CD4-positive, alpha-beta T cell treated with Interleukin-4 for 1 hour (primary cell): ENCODE measurements around the gene CWC25.

Experiments
- DNase-seq, 2 donors: peaks; one replicate each; pipeline ENCODE4 v3.0.0-alpha.2; 2020 to 2022

The CWC25 gene

DNA sequence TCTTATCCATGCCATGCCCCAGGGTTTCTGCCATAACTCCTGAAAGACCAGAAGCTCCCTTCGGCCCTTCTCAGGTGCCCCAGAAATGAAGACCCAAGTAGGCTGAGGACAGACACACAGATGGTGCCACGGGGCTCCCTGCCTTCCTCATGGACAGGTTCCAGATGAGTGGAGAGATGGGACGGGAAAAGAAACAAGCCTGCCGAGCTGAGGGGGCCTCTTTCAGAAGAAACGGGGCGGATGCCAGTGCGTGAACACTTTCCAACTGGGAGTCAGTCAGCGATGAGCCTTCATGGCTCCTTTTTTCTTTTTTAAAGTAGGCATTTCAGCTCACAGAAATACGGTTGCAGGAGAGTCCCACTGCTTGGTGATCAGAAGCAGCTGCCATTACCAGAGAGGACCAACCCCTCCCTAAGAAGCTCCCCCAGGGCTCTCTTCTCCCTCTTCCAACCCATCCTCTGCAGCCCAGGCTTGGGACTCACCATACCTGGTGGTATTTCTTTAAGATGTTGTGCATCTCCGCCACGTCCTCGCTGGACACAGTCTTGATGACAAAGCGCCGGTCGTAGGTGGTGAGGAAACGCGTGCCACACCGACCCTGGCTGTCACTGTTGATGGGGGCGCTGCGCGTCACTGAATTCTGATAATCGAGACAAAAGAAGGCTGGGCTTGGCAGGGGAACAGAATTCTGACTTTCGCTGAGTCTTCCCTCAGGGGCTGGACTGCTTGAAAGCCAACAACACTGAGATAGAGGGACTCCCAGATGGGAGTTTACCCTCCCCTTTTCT lies 45.0 kb downstream of the CWC25 start:
- DNase-seq: no peak

- DNase-seq: no peak
Observed at GRCh38 chr17:38777641-38778250, 47.4 kb downstream of the CWC25 start.

DNA sequence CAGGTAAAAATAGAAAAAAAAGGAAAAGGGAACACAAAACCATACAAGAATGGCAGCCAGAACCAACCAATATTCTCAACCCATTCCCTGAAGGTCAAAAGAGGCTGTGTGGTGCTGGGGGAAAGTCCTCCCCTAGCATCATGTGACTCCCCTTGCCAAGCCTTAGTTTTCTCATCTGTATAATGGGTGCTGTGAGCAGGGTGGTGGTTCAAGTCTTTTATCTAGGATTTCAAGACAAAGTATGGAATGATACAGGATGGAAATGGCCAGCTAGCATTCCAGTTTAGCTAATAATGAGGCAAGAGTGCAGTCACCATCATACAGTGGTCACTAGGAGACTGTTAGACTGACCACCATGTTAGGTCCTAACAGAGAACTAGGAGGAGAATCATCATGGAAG lies 51.9 kb downstream of the CWC25 start:
- DNase-seq: no peak

- no peak for DNase-seq
Observed at GRCh38 chr17:38768417-38768816, 56.7 kb downstream of the CWC25 start.

DNA sequence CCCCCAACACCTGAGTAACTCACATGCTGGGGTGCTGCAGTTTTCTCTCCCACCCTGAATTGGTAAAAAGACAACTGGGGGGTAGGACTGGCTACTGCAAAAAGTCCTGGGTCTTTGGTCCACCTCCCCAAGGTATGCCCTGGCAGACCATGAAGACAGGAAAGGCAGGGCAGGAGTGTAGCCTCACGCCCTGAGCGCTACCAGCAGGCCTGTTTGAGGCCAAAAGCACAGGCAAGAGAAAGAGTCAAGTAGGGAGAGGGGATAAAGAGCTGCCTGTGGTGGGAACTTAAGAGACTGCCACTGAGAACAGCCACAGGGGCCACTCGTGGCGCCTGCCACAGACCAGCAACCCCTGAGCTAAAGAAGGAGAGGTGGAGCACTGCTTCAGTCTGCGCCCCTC lies 58.8 kb downstream of the CWC25 start:
- no peak for DNase-seq

GRCh38 chr17:38762231-38762630 lies 62.9 kb downstream of the CWC25 start:
- no peak for DNase-seq

DNA sequence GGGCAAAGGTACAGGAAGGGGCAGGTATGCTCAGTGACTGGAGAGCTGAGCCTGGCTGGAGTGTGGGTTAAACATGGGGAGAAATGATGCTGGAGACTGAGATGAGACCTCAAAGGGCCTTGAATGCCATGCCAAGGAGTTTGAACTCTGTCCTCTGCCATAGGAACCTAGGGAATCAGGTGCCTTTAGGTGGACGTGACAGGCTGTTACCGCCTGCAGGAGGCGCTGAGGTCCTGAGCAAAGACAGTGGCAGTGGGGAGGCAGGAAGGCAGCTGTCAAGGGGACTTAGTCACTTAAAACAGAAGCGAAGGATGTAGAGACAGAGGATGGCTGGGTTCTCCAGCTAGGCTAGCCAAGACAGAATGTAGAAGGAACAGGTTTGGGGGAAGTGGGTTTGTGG lies 63.5 kb downstream of the CWC25 start:
- DNase-seq: peak; percentile 31 to 33

GRCh38 chr17:38753071-38753506 lies 72.0 kb downstream of the CWC25 start:
- no peak for DNase-seq

DNA sequence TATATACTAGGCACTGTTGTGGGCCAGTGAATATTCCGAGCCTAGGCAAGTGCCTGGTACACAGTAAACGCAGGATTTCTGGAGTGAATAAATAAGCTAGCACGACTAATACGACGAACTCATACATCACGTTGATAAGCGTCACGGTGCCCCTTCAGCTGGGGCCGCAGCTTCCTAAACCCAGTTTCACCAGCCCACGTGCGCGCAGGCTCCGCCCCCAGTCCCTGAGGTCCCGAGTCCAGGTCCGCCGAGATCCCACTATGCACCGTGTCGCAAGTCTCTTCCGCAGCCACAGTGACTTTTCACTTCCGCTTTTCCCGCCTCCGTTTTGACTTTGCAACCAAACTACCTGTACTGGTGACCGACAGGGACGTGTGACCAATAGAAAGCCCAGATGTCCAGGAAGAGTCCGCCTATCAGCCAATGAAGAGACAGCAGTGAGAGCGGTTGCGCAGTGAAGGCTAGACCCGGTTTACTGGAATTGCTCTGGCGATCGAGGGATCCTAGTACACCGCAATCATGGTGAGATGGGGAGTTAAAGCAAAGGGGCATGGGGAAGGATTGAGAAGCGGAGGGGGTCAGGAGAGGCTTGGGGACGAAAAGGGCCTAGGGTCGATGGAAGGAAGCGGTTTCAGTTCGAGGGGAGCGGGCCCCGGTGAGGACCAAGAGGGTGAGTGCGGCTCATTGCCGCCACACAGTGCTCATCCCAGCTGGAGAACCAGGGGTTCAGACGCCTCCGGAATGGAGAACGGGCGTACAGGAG lies 72.6 kb downstream of the CWC25 start, which contains the start of gene PSMB3:
Gene PSMB3 (plus strand): TSS at position 434 of the 763 bp plus-strand sequence. CDS start 86 bp downstream, at position 520.
- DNase-seq: peak; percentile 99

DNA sequence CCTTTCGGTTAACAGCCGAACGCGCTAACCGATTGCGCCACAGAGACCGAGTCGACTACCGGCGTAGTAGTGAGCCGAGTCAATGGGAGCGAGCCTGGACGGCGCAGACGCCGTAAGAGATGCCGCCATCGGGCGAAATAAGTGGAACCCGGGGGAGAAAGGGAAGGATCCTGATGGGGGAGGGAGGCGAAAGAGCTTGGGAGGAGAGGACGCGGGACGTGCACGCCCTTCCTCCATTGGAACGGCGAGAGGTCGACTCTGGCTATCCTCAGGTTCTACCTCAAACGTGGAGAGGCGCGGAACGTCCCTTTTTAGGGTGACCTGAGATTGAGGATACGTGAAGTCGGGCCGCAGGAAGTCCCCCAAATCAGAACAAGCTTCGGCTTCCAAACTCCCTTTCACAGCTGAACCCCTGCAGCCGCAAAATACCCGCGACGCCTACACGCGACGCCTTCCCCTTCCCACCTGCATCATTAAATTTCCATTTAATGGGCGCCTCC lies 73.3 kb downstream of the CWC25 start:
- peak; percentile 84 to 86 for DNase-seq

GRCh38 chr17:38751144-38751807 lies 73.8 kb downstream of the CWC25 start:
- DNase-seq: no peak
